Fibroblast of skin of right biceps (primary cell): Measurements from ENCODE around the gene ERMAP.
A peak's percentile ranks its signal among the peaks of the same experiment; 100 is the strongest.

ENCODE experiments used
- DNase-seq: peaks from one replicate; pipeline ENCODE4 v3.0.0-alpha.2; 2013

Gene ERMAP

GRCh38 chr1:42816585-42817439, at the start of gene ERMAP, which contains the start of gene SVBP:
ERMAP (plus strand) TSS chr1:42817122; CDS start chr1:42830449, 13,327 bp downstream.
SVBP (minus strand) TSS chr1:42817397; CDS start chr1:42816544, 853 bp downstream.
- peak; percentile 87 for DNase-seq

GRCh38 chr1:42767510-42768000, 49.4 kb upstream of the ERMAP start:
- DNase-seq: no peak

- no peak for DNase-seq
Observed at GRCh38 chr1:42768172-42768571, 48.8 kb upstream of the ERMAP start.

- no peak for DNase-seq
Observed at GRCh38 chr1:42769811-42770210, 47.1 kb upstream of the ERMAP start.

- DNase-seq: no peak
Observed at GRCh38 chr1:42773420-42773819, 43.5 kb upstream of the ERMAP start.

GRCh38 chr1:42774928-42775526, 41.9 kb upstream of the ERMAP start:
- DNase-seq: no peak

GRCh38 chr1:42776502-42776901, 40.4 kb upstream of the ERMAP start:
- no peak for DNase-seq

GRCh38 chr1:42777852-42778251, 39.1 kb upstream of the ERMAP start:
- peak; percentile 27 for DNase-seq

GRCh38 chr1:42779725-42780124, 37.2 kb upstream of the ERMAP start:
- DNase-seq: no peak

- no peak for DNase-seq
Observed at GRCh38 chr1:42780176-42780575, 36.7 kb upstream of the ERMAP start.

GRCh38 chr1:42783092-42783491, 33.8 kb upstream of the ERMAP start:
- DNase-seq: no peak

- no peak for DNase-seq
Observed at GRCh38 chr1:42784547-42784945, 32.4 kb upstream of the ERMAP start.

- DNase-seq: no peak
Observed at GRCh38 chr1:42784946-42785693, 31.8 kb upstream of the ERMAP start, which contains the start of gene TMEM269. TMEM269 (plus strand) TSS chr1:42784991; CDS start chr1:42789894, 4,903 bp downstream.

GRCh38 chr1:42786097-42786496, 30.8 kb upstream of the ERMAP start:
- DNase-seq: no peak

- DNase-seq: no peak
Observed at GRCh38 chr1:42788021-42788420, 28.9 kb upstream of the ERMAP start.

- no peak for DNase-seq
Observed at GRCh38 chr1:42793824-42794223, 23.1 kb upstream of the ERMAP start.

- DNase-seq: no peak
Observed at GRCh38 chr1:42797414-42797813, 19.5 kb upstream of the ERMAP start.

GRCh38 chr1:42797979-42798378, 18.9 kb upstream of the ERMAP start:
- DNase-seq: no peak

GRCh38 chr1:42801832-42802473, 15.0 kb upstream of the ERMAP start:
- DNase-seq: peak; percentile 61

GRCh38 chr1:42806171-42806570, 10.8 kb upstream of the ERMAP start:
- no peak for DNase-seq

- DNase-seq: no peak
Observed at GRCh38 chr1:42806593-42806992, 10.3 kb upstream of the ERMAP start.

- DNase-seq: no peak
Observed at GRCh38 chr1:42807056-42807668, 9.8 kb upstream of the ERMAP start.
